T-cell (primary cell): ENCODE results near the gene RSL24D1. TPM values are rescaled to one million over a fixed set of nuclear protein-coding genes. Genes with fewer than 3 reads are reported as not detected.
A peak's percentile ranks its signal among the peaks of the same experiment; 100 is the strongest.

Source experiments
- ATAC-seq, 4 experiments: fragments of 200-7000 bp in 3 of 4; fragments of 150-1000 bp in 1 of 4; cut with Tn5 transposase; replicated peaks in 1 of 4; 1 replicate in 3 of 4; 2 replicates in 1 of 4; pipeline ENCODE4 v1.10.0; 2021; ENCODE audit warnings: moderate library complexity in 3 of 4, mild to moderate bottlenecking in 2 of 4, moderate number of reproducible peaks in 1 of 4
- CTCF ChIA-PET, 2 donors: fragments of 300-600 bp; sonication (Branson Sonifier 250); formaldehyde crosslinking; loops; one replicate each; lab custom pipeline; 2022; ENCODE audit warnings: antibody characterized with exemption in 2 of 2; lab: Charles Lee
- POLR2A ChIA-PET, 2 donors: fragments of 300-600 bp; sonication (Branson Sonifier 250); formaldehyde crosslinking; loops; one replicate each; lab custom pipeline; 2022; ENCODE audit warnings: antibody characterized with exemption in 2 of 2; lab: Charles Lee
- DNase-seq, 35 experiments: peaks; one replicate each; pipeline versions ENCODE4 v3.0.0 to v3.0.0-alpha.2; 2013 to 2023
- H3K27ac ChIP-seq: one replicate; pipeline ENCODE4 v1.5.1; 2013; ENCODE audit warnings: low read length
- H3K27me3 ChIP-seq, 2 experiments: replicated peaks in 1 of 2; 1 replicate in 1 of 2; 2 replicates in 1 of 2; pipeline versions ENCODE4 v1.6.1 to v1.7.0; 2013; ENCODE audit warnings: low read length in 1 of 2, mixed read lengths in 1 of 2; ENCODE audit not compliant: control insufficient read depth in 2 of 2, insufficient read depth in 2 of 2; ENCODE audit errors: extremely low read depth in 1 of 2
- H3K36me3 ChIP-seq, 2 donors: 1 replicate in 1 of 2; 2 replicates in 1 of 2; pipeline versions ENCODE4 v1.6.1 to v1.7.0; 2013; ENCODE audit warnings: low read length in 1 of 2; ENCODE audit not compliant: control insufficient read depth in 2 of 2, insufficient read depth in 1 of 2; ENCODE audit errors: extremely low read depth in 1 of 2
- H3K4me1 ChIP-seq, 2 experiments: 1 replicate in 1 of 2; 2 replicates in 1 of 2; pipeline versions ENCODE4 v1.6.1 to v1.7.0; 2013; ENCODE audit warnings: low read length in 2 of 2, mixed read lengths in 1 of 2; ENCODE audit not compliant: insufficient read depth in 2 of 2, control insufficient read depth in 1 of 2; ENCODE audit errors: extremely low read depth in 1 of 2
- H3K4me3 ChIP-seq, 2 donors: 1 replicate in 1 of 2; 2 replicates in 1 of 2; pipeline versions ENCODE4 v1.5.1 to v1.7.0; 2013; ENCODE audit warnings: mild to moderate bottlenecking in 2 of 2, low read length in 1 of 2, moderate library complexity in 1 of 2; ENCODE audit not compliant: control insufficient read depth in 1 of 2; ENCODE audit errors: extremely low read depth in 1 of 2
- H3K9me3 ChIP-seq: 2 replicates; pipeline ENCODE4 v1.7.0; 2013
- H3K27ac Mint-ChIP-seq, 2 donors: one replicate each; pipeline ENCODE4 v1.8.0; 2020 to 2021; ENCODE audit warnings: mild to moderate bottlenecking in 2 of 2, mixed read lengths in 2 of 2
- H3K27me3 Mint-ChIP-seq, 2 donors: one replicate each; pipeline ENCODE4 v1.8.0; 2021 to 2022; ENCODE audit warnings: mixed read lengths in 2 of 2
- H3K36me3 Mint-ChIP-seq: one replicate; pipeline ENCODE4 v1.8.0; 2021; ENCODE audit warnings: mixed read lengths
- H3K4me1 Mint-ChIP-seq, 3 donors: one replicate each; pipeline ENCODE4 v1.8.0; 2020 to 2022; ENCODE audit warnings: mixed read lengths in 3 of 3, mild to moderate bottlenecking in 1 of 3
- H3K4me3 Mint-ChIP-seq, 3 donors: one replicate each; pipeline ENCODE4 v1.8.0; 2020 to 2022; ENCODE audit warnings: mild to moderate bottlenecking in 3 of 3, mixed read lengths in 3 of 3, moderate library complexity in 3 of 3
- H3K9me3 Mint-ChIP-seq, 3 donors: one replicate each; pipeline ENCODE4 v1.8.0; 2020 to 2022; ENCODE audit warnings: mixed read lengths in 3 of 3
- WGBS: methylation state at CpG from one replicate; pipeline ENCODE4 v1.1.5; 2013; ENCODE audit warnings: missing lambda C conversion rate; ENCODE audit not compliant: insufficient coverage; 5-methylcytosine and 5-hydroxymethylcytosine counted together
- total RNA-seq, 35 experiments: library from RNA in 6 of 35; stranded (reverse) in 6 of 35; fragments of 120-200 nt in 1 of 35; gene quantifications; one replicate each; pipeline versions ENCODE4 v1.2.1 to v1.2.4 and lab custom pipeline; 2013 to 2026

RSL24D1 gene
- total RNA-seq, 5 donors from 2014 or later (not counting 1 experiment from before 2014, with no cell fraction given): 88.9 to 133 (median 108) TPM

DNA sequence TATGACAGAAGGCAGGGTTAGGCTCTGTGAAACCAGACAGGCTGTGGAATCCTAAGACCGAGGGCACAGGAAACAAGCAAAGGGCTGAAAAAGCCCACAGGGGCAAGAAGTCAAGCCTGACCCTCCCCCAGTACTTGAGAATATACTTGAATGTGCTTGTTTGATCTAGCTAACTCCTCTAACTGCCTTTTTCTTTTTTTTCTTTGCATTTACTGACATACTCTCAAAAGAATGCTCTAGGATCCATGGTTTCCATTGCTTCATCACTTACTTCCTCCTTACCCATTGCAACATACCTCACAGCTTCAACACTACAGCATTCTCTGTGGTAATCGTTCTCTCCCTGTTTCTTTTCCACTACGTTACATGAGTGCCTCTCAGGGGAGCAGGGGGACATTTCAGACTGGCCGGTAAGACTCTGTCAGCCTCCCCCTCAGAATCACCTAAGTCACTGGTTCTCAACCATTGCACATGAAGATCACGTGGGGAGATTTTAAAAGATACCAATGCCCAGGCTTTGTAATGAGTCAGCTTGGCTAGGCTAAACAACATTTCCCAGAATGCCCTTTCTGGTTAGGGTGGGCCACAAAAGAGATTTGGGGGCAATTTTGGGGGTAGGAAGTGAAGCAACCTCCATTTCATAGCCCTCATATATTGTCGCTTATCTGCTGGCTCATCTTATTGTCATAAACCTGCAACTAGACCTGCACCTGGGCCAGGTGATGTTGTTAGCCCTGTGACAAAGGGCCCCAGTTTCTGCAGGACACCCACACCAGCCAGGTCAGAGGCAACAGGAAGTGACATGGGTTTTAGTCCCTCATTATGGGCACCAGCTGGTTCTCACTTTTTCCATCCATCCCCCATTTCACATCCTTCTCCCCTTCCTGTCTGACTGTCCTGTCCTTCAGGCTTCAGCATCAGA, 24.6 kb upstream of the RSL24D1 start:
- peak in 4 of 35 experiments; percentile 2 to 34 (median 6) for DNase-seq
- H3K27me3 ChIP-seq: no peaks in the 10 kb centered on the region
- Mint-ChIP-seq H3K4me1 (peaks cover 59 to 70% (median 61%) of the 10 kb centered on the region in 3 donors), H3K36me3 (peaks cover 14% of the 10 kb centered on the region), H3K27ac (peak overlapping the region; percentile 69 to 81), H3K9me3 (no peaks in the 10 kb centered on the region), H3K27me3 (no peaks in the 10 kb centered on the region), H3K4me3 (peak overlapping the region in 1 of 3 donors; percentile 67)
- ChIA-PET CTCF (interaction anchor here (0.6 to 1.3 kb wide), 3 partner anchors 29 to 954 kb away, joined by 3 to 4 read pairs (median 3); no protein-coding TSS in a partner anchor), POLR2A (no interaction called here)
- peak overlapping the region; percentile 50 for H3K27ac ChIP-seq
- WGBS: 75% methylated on average over 2 of the region's 6 CpGs
- H3K4me1 ChIP-seq: peaks cover 33 to 39% of the 10 kb centered on the region in 2 experiments
- H3K36me3 ChIP-seq: peaks cover 0 to 14% of the 10 kb centered on the region in 2 donors
- H3K9me3 ChIP-seq: no peaks in the 10 kb centered on the region
- H3K4me3 ChIP-seq: no peak overlapping the region
- peak in 3 of 4 experiments; percentile 17 to 43 (median 30) for ATAC-seq

DNA sequence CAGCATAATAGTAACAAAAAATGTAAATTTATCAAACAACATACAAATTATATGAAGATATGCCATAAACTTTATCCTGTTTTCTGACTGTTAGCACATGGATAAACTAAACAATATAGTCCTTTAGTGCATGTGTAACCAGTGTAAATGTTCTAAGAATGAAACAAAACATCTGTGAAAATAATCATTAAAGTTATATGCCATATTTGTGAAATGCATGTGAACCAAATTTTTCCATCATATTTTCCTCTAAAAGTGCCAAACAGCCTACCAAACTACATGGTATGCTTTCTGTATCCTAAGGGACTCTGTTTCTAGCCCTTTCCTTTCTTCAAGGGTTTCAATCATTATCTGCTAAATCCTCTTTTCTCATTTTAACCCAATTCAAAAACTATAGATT, 23.9 kb upstream of the RSL24D1 start:
- peak overlapping the region in 1 of 3 donors; percentile 3 for H3K4me3 Mint-ChIP-seq
- peak overlapping the region; percentile 69 to 81 for H3K27ac Mint-ChIP-seq
- H3K27me3 Mint-ChIP-seq: no peaks in the 10 kb centered on the region
- Histone ChIP-seq H3K27ac (peak overlapping the region; percentile 50), H3K4me1 (peaks cover 33 to 39% of the 10 kb centered on the region in 2 experiments), H3K36me3 (peaks cover 0 to 8% of the 10 kb centered on the region in 2 donors), H3K4me3 (no peak overlapping the region), H3K9me3 (no peaks in the 10 kb centered on the region), H3K27me3 (no peaks in the 10 kb centered on the region)
- DNase-seq (no peak), ATAC-seq (no peak)
- peaks cover 54 to 68% (median 58%) of the 10 kb centered on the region in 3 donors for H3K4me1 Mint-ChIP-seq
- ChIA-PET CTCF (interaction anchor here in 1 of 2 donors (1.0 kb wide), 1 partner anchor 29 kb away, joined by 3 read pairs; no protein-coding TSS in a partner anchor), POLR2A (interaction anchor here in 1 of 2 donors (0.6 kb wide), 1 partner anchor 78 kb away, joined by 4 read pairs; no protein-coding TSS in a partner anchor)
- no peaks in the 10 kb centered on the region for H3K9me3 Mint-ChIP-seq
- H3K36me3 Mint-ChIP-seq: peaks cover 12% of the 10 kb centered on the region

DNA sequence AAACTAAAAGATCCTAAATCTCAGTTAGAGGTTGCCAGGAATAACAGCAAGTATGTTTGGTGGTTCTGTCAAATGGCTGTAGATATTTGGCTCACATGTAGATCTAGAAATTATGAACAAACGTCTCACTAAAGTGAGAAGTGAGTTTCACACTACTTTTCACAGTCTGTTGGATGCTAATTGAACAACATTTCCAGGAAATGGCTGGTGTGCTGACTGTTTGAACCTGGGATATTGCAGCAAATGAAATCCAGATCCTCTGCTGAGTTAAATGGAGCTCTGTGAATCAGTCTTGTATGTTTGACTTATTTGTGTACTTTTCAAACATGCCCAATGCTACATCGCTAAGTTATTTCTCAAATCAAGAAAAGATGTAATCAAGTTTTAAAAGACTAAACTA, 21.3 kb upstream of the RSL24D1 start:
- WGBS: no CpG with 5 or more reads among the region's 2 CpGs
- ATAC-seq (no peak), DNase-seq (peak in 1 of 35 experiments; percentile 23)
- Histone ChIP-seq H3K4me1 (peaks cover 17 to 26% of the 10 kb centered on the region in 2 experiments), H3K27ac (no peak overlapping the region), H3K9me3 (no peaks in the 10 kb centered on the region), H3K36me3 (peaks cover 0 to 4% of the 10 kb centered on the region in 2 donors), H3K4me3 (no peak overlapping the region), H3K27me3 (no peaks in the 10 kb centered on the region)
- H3K4me1 Mint-ChIP-seq: peaks cover 32 to 42% (median 36%) of the 10 kb centered on the region in 3 donors
- ChIA-PET CTCF (interaction anchor here (0.8 to 5.5 kb wide), 10 partner anchors 21 to 218 kb away, joined by 3 to 51 read pairs (median 6); partner anchors contain the start of genes PIERCE2 (in 1 of the 2), PIGB (in 1 of the 2), PIGBOS1 (in 1 of the 2) and RSL24D1 (in 1 of the 2)), POLR2A (no interaction called here)
- no peaks in the 10 kb centered on the region for H3K27me3 Mint-ChIP-seq
- H3K27ac Mint-ChIP-seq: peak overlapping the region in 1 of 2 donors; percentile 52
- peaks cover 20% of the 10 kb centered on the region for H3K36me3 Mint-ChIP-seq
- H3K9me3 Mint-ChIP-seq: no peaks in the 10 kb centered on the region
- no peak overlapping the region for H3K4me3 Mint-ChIP-seq

DNA sequence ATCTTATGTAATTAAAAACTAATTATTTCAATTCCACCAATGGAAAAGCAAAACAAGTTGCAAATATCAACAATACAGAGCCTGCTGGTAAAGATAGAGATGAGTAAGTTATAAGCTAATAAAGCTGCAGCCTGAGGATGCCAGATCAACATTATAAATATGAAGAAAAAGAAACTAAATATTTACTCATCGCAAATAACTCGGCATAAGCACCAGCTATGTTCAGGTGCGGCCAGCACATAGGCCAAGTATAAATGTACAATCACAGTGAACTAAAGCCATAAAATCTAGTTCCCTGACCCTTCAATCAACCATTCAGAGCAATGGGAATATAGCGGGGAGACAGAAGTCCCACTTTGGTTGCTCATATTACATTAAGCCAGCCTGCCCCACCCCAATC, 7.7 kb upstream of the RSL24D1 start:
- POLR2A ChIA-PET: no interaction called here
- ATAC-seq: no peak
- H3K4me1 ChIP-seq: no peaks in the 10 kb centered on the region
- no peaks in the 10 kb centered on the region for H3K9me3 ChIP-seq
- no peak overlapping the region for H3K27ac ChIP-seq
- no peaks in the 10 kb centered on the region for H3K4me1 Mint-ChIP-seq
- CTCF ChIA-PET: no interaction called here
- H3K27me3 ChIP-seq: no peaks in the 10 kb centered on the region
- H3K36me3 ChIP-seq: peaks cover 6 to 25% of the 10 kb centered on the region in 2 donors
- no peaks in the 10 kb centered on the region for H3K27me3 Mint-ChIP-seq
- WGBS: no CpG with 5 or more reads among the region's 4 CpGs
- peaks cover 0 to under 1% (median 0%) of the 10 kb centered on the region in 3 donors for H3K9me3 Mint-ChIP-seq
- H3K27ac Mint-ChIP-seq: no peak overlapping the region
- H3K36me3 Mint-ChIP-seq: peaks cover 13% of the 10 kb centered on the region
- DNase-seq: no peak
- H3K4me3 ChIP-seq: no peak overlapping the region
- no peak overlapping the region for H3K4me3 Mint-ChIP-seq

DNA sequence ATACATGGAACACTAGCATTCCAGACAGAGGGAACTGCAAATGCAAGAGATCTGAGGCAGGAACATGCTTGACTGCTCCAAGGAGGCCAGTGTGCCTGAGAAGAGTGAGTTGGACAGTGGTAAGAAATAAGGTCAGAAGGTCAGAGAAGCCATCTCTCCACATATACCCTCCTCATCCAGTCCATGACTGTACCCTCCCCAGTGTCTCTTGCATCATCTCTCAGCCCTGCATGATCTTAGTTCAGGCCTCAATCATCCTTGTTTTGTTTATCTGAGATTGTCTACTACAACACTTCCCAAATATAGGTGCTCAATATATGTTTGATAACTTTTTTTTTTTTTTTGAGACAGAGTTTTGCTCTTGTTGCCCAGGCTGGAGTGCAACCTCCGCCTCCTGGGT, 5.5 kb upstream of the RSL24D1 start:
- peaks cover under 1 to 19% of the 10 kb centered on the region in 2 donors for H3K36me3 ChIP-seq
- ATAC-seq (no peak), DNase-seq (no peak)
- H3K27ac Mint-ChIP-seq: no peak overlapping the region
- WGBS: 100% methylated on average over 1 of the region's 1 CpG
- H3K9me3 Mint-ChIP-seq: peaks cover 0 to 7% (median 5%) of the 10 kb centered on the region in 3 donors
- POLR2A ChIA-PET: no interaction called here
- no peak overlapping the region for H3K27ac ChIP-seq
- H3K4me1 ChIP-seq: peaks cover 0 to 8% of the 10 kb centered on the region in 2 experiments
- peaks cover 13% of the 10 kb centered on the region for H3K36me3 Mint-ChIP-seq
- no peak overlapping the region for H3K4me3 Mint-ChIP-seq
- CTCF ChIA-PET: interaction anchor here in 1 of 2 donors (0.6 kb wide), 1 partner anchor 10 kb away, joined by 3 read pairs; no protein-coding TSS in a partner anchor
- no peaks in the 10 kb centered on the region for H3K9me3 ChIP-seq
- H3K27me3 ChIP-seq: no peaks in the 10 kb centered on the region
- H3K4me3 ChIP-seq: no peak overlapping the region
- peaks cover 0 to 9% (median 3%) of the 10 kb centered on the region in 3 donors for H3K4me1 Mint-ChIP-seq
- H3K27me3 Mint-ChIP-seq: no peaks in the 10 kb centered on the region

DNA sequence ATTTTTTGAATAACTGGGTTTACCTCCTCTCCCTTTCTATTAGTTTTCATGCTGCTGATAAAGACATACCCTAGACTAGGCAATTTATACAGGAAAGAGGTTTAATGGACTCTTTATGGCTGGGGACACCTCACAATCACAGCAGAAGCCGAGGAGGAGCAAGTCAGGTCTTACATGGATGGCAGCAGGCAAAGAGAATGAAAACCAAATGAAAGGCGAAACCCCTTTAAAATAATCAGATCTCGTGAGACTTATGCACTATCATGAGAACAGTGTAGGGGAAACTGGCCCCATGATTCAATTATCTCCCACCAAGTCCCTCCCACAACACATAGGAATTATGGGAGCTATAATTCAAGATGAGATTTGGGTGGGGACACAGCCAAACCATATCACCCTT, 2.0 kb upstream of the RSL24D1 start:
- no peak overlapping the region for H3K4me3 ChIP-seq
- no peak overlapping the region for H3K27ac ChIP-seq
- ATAC-seq (no peak), DNase-seq (no peak)
- no CpG with 5 or more reads among the region's 3 CpGs for WGBS
- H3K27me3 ChIP-seq: no peaks in the 10 kb centered on the region
- Mint-ChIP-seq H3K9me3 (peaks cover 0 to 7% (median 5%) of the 10 kb centered on the region in 3 donors), H3K27ac (peak overlapping the region in 1 of 2 donors; percentile 50), H3K27me3 (no peaks in the 10 kb centered on the region), H3K36me3 (peaks cover 4% of the 10 kb centered on the region), H3K4me1 (peaks cover 0 to 10% (median 3%) of the 10 kb centered on the region in 3 donors), H3K4me3 (peak overlapping the region in 2 of 3 donors; percentile 5 to 26)
- H3K9me3 ChIP-seq: no peaks in the 10 kb centered on the region
- H3K4me1 ChIP-seq: peaks cover 6 to 32% of the 10 kb centered on the region in 2 experiments
- no peaks in the 10 kb centered on the region for H3K36me3 ChIP-seq
- POLR2A ChIA-PET: no interaction called here
- CTCF ChIA-PET: interaction anchor here in 1 of 2 donors (1.5 kb wide), 1 partner anchor 21 kb away, joined by 3 read pairs; no protein-coding TSS in a partner anchor
